GM12864 (cell line): ENCODE measurements around the gene ZBTB39.
"Not testable (repeated sequence)": the region's sequence is repeated elsewhere in the genome, so short reads cannot be mapped to it uniquely, and the experiment has no call there.

Experiments used
- DNase-seq: peaks from one replicate; pipeline ENCODE4 v3.0.0-alpha.2; 2011; ENCODE audit warnings: low read depth
- H3K4me3 ChIP-seq: 2 replicates; pipeline ENCODE4 v1.5.1; 2011; ENCODE audit warnings: mild to moderate bottlenecking, low read depth, low read length, control low read depth
- TF ChIP-seq, protein P1 (sequence below): IDR thresholded peaks from 2 replicates; pipeline ENCODE4 v1.5.1; 2011; ENCODE audit warnings: low read depth, mild to moderate bottlenecking, moderate library complexity, low read length, control low read depth, inconsistent platforms; ENCODE audit errors: missing control alignments

ZBTB39 gene

DNA sequence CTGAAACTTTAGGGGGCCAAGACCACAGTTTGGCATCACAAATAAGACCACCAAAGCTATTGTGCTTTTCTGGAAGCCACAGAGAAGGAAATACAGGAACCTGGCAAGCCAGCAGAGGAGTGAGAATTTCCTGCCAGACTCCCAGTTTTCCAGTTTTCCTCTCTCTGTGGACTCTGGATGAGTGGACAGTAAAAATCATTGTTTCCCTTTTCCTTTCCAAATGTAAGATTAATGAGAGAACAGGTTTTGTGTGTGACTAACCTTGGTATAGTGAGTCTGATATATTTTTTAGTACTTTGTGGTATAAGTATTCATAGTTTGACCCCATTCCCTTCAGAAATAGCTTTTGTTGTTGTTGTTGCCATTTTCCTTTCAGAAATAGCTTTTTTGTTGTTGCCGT is 12.6 kb upstream of the ZBTB39 start:
- TF ChIP-seq, protein P1, sequence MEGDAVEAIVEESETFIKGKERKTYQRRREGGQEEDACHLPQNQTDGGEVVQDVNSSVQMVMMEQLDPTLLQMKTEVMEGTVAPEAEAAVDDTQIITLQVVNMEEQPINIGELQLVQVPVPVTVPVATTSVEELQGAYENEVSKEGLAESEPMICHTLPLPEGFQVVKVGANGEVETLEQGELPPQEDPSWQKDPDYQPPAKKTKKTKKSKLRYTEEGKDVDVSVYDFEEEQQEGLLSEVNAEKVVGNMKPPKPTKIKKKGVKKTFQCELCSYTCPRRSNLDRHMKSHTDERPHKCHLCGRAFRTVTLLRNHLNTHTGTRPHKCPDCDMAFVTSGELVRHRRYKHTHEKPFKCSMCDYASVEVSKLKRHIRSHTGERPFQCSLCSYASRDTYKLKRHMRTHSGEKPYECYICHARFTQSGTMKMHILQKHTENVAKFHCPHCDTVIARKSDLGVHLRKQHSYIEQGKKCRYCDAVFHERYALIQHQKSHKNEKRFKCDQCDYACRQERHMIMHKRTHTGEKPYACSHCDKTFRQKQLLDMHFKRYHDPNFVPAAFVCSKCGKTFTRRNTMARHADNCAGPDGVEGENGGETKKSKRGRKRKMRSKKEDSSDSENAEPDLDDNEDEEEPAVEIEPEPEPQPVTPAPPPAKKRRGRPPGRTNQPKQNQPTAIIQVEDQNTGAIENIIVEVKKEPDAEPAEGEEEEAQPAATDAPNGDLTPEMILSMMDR: no peak
- no peak overlapping the region for H3K4me3 ChIP-seq
- no peak for DNase-seq

DNA sequence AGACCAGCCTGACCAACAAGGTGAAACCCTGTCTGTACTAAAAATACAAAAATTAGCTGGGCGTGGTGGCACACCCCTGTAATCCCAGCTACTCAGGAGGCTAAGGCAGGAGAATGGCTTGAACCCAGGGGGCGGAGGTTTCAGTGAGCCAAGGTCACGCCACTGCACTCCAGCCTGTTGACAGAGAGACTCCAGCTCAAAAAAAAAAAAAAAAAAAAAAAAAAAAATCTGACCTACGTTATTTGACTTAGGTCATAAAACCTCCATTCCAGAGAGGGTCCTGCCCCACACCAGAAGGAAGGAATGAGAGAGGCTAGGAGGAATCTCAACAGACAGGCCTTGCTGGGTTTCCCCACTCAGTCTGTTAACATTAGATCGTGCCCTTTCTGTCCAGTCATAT is 12.0 kb upstream of the ZBTB39 start:
- not testable (repeated sequence) for DNase-seq, H3K4me3 ChIP-seq

DNA sequence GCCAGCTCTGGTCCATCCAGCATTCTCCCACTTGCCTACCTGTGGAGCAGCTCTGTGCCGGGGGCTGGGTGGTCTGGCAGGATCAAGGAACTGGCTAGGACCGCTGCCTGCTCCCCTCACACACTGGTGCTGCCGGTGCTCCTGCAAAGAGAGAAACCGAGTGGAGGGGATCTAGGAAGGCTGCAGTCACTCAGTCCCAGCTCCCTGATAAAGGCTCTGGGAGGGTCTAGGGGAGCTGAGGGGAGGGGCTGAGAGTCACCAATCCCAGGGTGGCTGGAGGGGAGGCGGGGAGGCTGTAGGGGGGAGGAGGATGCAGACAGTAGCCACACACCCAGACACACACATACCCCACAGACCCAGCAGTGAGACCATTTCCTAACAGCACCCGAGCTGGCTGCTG is 10.0 kb upstream of the ZBTB39 start, which contains the start of gene TAC3:
TSS of gene TAC3 (minus strand) at position 182 of the 400 bp plus-strand sequence. CDS start 732 bp downstream, outside the sequence.
- TF ChIP-seq, protein P1: no peak
- no peak within 1 kb of the TSS for H3K4me3 ChIP-seq
- DNase-seq: no peak

DNA sequence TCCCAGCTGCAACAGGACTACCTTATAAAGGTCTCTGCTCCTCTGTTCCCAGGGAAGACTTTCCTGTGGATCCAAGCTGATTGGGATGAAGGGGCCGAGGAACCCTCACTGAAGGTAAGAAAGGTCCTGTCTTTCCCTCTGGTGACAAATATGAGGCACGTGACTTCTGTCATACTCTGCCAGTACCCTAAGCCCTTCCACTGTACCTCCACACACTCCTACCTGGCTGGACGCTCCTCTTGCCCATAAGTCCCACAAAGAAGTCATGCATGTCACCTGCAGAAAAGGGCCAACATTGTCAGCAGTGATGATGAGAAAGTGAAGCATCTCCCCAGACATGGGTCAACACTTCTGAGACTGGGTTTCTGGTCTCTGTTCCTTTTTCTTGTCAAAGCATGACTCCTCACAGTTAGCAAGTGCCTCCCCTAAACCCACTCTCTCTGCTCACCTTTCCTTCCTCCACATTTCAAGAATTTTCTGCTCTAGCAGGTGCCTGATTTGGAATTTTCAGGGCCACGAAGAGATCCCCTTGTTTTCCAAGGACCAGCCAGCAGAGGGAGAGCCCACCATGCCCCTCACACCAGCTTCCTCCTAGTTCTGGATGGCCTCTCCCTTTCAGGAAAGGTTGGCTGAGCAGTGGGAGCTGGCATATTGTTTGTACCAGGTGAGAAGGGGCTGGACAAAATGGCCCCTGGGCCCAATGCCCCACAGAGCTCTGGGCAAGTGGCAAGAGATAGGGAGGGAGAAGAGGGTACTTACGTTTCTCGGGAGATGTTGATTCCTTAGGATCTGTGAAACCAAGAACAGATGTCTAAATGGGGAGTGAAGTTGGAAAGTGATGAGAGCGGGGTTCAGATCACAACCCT is 6.5 kb upstream of the ZBTB39 start:
- DNase-seq: peak; percentile 55
- H3K4me3 ChIP-seq: no peak overlapping the region
- TF ChIP-seq, protein P1: peak; percentile 6

DNA sequence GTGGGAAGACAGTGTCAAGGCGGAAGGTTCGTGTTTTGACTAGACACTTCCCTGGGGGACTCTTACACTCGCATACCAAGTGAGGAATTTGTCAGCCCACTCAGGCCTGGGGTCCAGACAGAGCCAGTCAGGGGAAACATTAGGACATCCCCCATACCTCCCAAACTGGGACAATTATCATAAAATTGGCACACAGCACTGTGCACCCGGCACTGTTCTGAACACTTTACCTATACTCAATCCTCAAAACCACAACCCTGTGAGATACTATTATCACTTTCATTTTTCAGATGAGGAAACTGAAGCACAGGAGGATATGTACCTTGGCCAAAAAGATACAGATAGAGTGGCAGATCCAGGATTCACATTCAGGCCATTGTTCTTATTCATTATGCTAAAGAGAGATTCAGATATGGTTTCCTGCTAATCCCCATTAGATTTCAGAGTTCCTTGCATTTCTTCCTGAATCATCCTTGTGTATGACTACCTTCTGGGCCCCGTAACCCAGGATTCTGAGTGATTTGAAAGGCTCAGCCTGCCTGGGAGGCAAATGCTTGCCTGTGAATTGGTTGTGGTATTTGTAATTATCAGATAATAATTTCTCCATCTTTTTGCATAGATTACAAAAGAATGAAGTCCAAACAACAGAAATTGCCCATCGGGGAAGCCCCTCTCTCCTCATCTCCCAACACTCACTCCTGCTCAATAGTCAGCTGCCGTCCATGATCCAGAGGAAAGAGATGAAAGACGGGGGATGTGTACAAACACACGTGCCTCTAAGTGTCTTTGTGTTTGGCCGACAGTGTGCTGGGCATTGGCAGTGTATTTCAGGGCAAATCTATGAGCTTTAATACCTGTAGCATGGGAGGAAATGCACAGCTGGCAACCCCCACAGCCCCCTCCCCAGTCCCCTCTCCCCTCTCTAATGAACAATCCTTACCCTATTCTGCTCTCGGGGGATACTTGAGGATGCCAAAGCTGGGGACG is 5.4 kb upstream of the ZBTB39 start:
- H3K4me3 ChIP-seq: no peak overlapping the region
- TF ChIP-seq, protein P1: no peak

DNA sequence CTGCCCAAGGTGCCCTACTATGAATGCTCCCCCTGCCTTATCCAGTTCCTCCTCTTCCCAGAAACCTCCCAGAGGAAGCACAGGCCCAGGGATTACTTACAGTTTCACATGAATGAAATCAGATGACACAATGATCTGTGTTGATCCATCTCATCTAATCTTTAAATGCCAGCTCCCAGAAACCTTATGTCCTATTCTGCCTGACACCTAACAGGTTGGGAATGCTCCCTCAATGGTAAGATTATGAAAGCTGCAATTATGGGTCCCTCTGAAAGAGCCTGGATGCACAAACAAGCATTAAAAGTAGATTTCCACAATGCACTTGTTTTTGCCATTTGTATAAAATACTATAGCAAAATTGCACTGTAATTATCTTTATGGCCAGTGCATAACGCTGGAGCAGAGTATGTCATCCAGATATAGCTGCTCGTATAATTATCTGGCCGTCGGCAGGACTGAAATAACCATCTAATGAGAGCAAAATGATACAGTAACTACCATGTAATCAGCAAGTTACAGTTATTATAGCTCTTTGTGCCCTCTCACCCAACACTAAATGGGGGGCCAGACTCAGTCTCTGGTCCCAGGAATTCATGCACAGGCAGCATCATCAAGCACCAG is 4.4 kb upstream of the ZBTB39 start:
- no peak overlapping the region for H3K4me3 ChIP-seq
- DNase-seq: no peak
- TF ChIP-seq, protein P1: no peak

More for the DNA sequence above, 5.4 kb upstream of the ZBTB39 start:
- no peak for DNase-seq
